Measurements from ENCODE around the gene ATF3.
A peak's percentile ranks its signal among the peaks of the same experiment; 100 is the strongest.
"Not testable (repeated sequence)": the region's sequence is repeated elsewhere in the genome, so short reads cannot be mapped to it uniquely, and the experiment has no call there.

ATF3 gene

GRCh38 chr1:212629450-212630157 is 21.0 kb downstream of the ATF3 start:
- DNase-seq = no peak

GRCh38 chr1:212630158-212630900 is 21.8 kb downstream of the ATF3 start:
- DNase-seq = peak; percentile 53 to 59

DNA sequence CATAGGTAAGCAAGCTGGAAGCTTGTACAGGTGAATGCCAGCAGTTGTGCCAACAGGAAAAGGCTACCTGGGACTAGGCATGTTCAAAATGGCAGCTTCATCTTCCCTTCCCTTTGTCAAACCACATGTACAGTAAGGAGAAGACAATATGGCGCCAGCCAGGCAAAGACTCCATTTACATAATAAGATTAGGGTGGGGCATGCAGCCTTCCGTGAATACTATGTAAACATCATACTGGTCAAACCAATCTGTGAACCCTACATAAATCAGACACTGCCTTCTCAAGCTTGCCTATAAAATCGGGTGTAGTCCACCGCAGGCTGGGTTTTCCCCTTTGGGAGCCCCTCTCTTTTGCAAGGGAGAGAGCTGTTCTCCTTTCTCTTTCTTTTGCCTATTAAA is 24.6 kb downstream of the ATF3 start:
- DNase-seq = no peak

GRCh38 chr1:212634252-212634651 is 25.7 kb downstream of the ATF3 start:
- no peak for DNase-seq

DNA sequence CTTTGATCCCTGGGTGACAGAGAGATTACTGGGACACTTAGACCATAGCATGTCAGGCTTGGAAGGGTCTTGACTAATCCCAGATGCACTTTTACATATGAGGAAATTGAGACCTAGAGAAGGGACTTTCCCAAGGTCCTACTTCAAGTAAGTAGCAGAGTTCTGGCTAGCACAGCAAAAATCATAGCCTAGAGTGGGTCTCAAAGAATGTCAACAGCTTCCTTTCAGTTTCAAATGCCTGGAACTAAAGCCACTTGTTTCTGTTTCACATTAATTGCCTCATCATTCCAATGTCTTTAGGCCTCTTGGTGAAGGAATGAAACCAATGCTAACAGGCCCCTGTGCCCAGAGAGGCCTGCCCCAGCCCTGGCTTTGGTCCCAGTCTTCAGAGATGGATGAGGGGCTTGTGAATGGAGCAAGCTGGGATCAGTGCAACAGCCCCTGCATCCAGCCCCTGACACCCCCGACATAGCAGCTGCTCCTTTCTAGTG is 26.6 kb downstream of the ATF3 start:
- no peak for DNase-seq

DNA sequence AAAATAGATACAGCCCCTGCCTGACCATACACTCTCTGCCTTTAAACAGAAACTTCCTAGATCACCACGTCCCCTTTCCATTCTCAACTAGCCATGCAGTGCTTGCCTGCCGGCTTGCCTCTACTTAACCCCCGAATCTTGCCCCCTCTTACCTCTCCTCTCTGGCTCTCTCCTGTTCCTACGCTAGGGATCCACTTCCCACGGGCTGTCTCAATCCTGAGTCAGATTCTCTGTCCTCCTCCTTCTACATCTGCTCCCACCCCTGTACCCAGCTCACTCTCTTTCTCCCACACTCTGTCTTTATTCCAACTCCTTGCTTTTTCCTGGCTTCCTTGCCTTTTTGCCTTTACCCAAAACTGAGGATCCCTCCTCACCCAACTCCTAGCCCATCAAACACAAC is 29.3 kb downstream of the ATF3 start:
- DNase-seq = no peak

DNA sequence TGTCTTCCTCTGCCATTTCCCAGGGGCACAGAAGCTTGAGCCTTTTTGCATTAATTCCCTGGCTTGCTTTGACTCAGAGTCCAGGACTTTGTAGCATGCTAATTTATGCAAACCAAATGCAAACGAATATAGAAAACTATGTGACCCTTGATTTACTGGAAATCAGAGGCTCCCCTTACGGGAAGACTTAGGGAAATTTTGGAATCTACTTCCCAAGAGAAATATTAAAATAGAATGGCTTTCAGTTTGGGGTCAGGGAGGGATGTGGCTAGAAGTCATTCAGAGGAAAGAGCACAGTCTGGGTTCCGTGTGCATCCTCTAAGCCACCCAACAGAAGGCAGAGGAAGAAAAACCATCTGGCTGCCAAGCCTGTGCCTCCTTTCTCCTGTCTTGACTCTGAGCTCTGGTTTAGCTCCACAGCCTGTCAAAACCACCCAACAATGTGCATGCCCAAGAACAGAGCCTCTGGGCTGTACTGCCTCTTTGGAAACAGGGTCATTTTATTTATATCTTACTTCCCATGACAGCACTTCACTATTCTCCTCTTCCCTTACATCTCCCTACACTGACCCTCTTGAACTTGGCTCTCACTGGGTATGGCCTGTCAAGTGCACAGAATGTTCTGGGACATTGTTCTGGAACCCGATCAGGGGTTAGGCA is 30.1 kb downstream of the ATF3 start:
- no peak for DNase-seq

DNA sequence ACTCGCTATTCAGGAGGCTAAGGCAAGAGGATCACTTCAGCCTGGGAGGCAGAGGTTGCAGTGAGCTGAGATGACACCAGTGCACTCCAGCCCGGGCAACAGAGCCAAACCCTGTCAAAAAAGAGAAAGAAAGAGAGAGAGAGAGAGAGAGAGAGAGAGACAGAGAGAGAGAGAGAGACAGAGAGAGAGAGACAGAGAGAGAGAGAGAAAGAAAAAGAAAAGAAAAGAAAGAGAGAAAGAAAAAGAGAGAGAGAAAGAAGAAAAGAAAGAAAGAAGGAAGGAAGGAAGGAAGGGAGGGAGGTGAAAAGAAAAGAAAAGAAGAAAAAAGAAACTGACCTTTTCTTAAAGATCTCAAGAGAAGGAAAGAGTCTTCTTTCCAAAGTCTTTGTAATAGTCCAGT is 31.0 kb downstream of the ATF3 start:
- DNase-seq = not testable (repeated sequence)

DNA sequence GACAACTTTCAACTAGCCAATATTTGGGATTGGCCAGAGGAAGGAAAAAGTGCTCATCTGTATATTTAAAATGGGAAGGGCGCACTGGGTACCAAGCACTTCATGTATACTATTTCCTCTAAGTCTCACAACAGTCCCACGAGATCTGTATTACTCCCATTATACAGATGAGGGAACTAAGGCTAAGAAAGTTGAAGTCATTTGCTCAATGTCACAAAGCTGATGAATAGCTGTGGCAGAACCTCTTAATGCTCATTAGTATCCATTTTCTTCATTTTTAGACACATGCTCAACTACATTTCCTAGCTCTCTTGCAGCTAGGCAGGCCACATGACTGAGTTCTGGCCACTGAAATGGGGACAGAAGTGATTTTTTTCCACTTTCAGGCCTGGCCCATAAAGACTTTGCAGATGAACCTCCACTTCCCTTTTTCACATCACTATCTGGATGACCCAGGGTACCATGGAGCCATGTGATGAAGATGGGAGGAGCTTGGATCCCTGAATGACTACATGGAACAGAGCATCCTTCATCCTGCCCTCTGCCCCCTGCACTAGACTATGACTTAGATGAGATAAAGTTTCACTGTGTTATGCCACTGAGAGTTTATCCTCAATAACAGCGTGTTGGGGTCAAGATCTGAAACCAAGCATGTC is 31.8 kb downstream of the ATF3 start:
- no peak for DNase-seq

- no peak for DNase-seq
These were observed 33.4 kb downstream of the ATF3 start for GRCh38 chr1:212641956-212642355.

- no peak for DNase-seq
These were observed 35.3 kb downstream of the ATF3 start for GRCh38 chr1:212643877-212644276.

DNA sequence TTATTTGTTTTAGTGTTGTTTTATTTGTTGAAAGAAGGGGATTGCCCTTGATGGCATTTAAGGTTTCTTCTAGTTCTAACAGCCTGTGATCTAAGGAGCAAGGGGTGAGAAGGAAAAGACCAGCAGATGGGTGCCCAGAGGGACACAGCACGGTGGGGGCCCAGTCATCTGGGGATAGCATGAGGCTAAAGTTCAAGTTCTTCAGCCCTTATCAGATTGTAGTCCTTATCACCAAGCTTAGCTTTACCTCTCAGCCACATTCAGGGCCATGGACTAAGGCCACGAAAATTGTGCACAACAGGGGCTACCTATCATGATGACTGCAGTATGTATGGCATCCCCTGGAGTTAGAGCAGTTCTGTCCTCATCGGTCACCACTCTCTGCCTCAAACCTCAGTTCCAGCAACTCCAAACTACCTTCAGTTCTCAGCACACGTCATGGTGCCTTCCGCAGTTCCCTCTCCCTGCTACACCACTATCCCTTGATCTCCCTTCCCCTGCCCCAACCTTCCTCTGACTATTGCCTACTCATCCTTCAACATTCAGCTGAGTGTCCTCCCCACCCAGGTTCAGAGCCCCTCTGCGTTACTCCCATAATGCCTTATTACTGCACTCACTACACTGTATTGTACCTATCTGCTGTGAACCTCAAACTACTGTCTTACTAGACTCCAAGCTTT is 36.4 kb downstream of the ATF3 start:
- no peak for DNase-seq

DNA sequence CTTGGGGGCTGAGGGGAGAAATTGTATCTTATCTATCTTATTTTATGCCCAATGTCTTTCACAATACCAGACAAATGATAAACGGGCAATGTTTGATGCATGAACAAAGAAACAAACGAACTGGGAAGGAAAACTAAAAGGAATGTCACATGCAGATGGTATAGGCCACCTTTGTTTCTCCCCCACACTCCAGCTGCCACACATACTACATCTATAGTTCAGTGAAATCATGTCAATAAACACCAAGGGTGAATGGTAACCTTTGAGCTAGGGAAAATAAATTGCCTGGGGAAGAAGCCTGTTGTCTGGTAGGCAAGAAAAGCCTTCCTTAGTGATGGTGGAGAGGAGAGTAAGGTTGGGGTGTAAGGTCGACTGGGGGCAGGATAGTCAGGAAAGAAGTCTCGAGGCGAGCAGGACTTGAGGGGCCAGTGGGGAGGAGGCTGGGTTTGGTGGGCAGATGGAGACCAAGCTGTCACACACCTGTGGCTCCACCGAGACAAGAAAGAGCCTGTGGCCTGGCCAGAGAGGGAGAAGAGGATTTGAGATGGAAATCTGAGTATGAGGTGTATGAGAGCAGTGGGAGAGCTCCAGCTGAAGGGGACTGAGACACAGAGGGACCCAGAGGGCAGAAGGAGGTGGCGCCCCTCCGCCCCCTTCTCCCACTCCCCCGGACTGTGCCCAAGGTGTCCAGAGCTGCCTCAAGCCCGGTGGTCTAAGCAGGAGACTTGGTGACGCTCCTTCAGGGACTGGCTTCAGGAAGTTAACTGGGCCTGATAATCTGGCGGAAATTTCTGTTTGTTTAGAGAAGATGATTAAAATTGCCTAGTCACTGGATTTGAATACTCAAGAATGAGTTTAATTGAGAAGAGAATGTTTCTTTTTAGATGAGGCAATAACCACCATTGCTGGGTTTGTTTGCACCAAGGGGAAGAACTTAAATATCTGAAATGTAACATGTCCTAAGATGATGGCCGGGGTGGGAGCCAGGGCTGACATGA is 37.3 kb downstream of the ATF3 start:
- no peak for DNase-seq

DNA sequence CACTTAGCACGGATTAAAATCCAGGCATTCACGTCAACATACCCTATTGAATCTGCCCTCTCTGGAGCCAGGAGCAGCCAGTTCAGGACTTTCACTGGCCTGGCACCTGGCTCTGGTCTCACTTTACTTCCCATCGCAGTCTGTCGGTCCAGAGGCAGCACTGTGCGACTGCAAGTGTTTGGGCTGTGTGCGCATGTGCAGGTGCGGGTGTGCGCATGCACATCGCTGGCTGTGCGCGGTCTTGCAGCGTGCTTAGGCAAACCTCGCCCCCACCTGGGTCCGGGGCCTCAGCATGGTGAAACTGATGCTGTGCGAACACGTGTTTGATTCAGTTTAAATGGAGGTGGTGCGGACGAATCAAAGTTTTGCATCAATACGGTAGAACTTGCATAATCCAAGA is 38.0 kb downstream of the ATF3 start:
- DNase-seq = no peak

DNA sequence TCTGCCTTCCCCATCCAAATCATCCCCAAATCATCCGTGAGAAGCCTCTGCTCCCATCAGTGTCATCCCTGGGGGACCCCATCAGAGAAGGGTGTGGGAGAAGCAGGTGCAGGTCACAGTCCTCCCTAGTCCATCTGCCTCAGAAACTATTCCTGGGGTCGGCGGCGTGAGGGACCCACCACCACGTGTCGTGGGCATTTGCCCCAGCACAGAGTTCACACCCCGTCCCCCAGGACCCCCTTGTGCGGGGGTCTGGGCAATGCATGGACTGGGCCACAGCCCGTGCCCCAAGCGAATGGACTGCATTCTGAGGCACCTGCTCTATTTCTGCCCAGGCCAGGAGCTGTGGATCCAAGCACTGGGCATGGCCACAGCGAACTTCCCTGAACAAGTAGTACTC is 38.4 kb downstream of the ATF3 start:
- no peak for DNase-seq

DNA sequence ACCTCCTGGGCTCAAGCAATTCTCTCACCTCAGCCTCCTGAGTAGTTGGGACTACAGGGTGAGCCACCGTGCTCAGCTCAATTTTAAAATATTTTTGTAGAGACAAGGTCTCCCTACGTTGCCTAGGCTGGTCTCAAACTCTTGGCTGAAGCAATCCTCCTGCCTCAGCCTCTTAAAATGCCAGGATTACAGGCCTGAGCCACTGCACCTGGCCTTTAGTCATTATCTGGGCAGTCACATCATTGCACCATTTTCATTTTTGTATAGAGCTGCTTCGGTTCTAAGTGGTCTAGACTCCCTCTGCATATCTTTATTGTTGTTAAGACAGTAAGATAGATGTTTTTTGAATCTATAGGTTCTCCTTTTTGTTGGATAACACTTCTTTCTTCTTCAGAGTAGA is 39.9 kb downstream of the ATF3 start:
- DNase-seq = no peak

- DNase-seq = no peak
These were observed 40.5 kb downstream of the ATF3 start for GRCh38 chr1:212649020-212649419.

GRCh38 chr1:212650228-212650627 is 41.7 kb downstream of the ATF3 start:
- no peak for DNase-seq

GRCh38 chr1:212651521-212651920 is 43.0 kb downstream of the ATF3 start:
- DNase-seq = no peak

DNA sequence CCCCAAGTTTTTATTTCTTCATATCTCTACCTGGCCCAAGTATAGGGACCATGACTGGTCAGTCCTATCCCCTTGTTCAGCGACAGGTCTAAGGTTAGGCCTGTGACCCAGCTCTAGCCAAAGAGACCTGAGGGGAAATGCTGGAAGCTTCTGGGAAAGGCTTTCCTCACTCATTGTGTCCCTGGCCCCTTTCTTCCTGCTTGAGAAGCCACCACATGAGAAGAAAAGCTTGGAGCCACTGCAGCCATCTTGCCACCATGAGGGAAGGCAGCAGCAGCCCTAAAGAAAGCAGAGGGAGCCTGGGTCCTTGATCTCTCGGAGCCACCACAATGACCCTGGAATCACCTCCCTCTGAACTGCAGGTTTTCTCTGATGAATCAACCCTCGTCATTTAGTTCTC is 43.4 kb downstream of the ATF3 start:
- DNase-seq = no peak

DNA sequence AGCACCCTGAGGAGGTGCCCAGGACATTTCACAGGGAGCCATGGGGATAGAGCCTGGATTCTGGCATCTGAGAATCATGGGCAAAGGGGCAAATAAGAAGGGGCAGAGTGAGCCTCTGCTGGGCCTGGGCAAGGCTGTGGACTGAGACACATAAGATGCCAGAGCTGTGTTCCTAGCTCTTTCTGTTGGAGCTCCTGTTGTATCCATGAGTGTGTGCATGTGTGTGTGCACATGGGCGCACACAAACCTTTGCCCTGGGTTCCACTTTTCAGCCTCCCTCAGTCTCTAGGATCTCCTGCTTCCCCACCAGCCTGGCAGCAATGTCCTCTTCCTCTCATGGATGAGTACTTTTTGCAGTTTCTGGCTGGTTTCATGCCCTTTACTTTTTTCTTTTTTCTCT is 44.0 kb downstream of the ATF3 start:
- no peak for DNase-seq
